ENCODE results near the gene PCDHB2. TPM values are rescaled to one million over a fixed set of nuclear protein-coding genes. Genes with fewer than 3 reads are reported as not detected.

The PCDHB2 gene
- total and polyA plus RNA-seq, 2 of the 8 experiments (the other 6 are each of a cell fraction or from before 2014, with no cell fraction given), result 28.8 to 29.2 TPM

DNA sequence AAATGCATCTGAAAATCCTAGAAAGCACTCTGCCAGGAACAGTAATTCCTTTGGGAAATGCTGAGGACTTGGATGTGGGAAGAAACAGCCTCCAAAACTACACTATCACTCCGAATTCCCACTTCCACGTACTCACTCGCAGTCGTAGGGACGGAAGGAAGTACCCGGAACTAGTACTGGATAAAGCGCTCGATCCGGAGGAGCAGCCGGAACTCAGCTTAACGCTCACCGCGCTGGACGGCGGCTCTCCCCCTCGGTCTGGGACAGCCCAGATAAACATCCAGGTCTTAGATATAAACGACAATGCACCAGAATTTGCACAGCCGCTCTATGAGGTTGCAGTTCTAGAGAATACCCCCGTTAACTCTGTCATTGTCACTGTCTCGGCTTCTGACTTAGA lies 6.6 kb downstream of the PCDHB2 start:
- Histone ChIP-seq H2BK20ac (ENCODE audit: low read length) (no peak overlapping the region), H3K9ac (replicated peaks in 1 of 4; ENCODE audit: extremely low read depth in 1 of 4, low read depth in 3 of 4, low read length in 3 of 4) (peak overlapping the region in 1 of 4 experiments; percentile 33; a peak in 2 of 7 replicates), H3K79me2 (ENCODE audit: control insufficient read depth in 1 of 2, insufficient read depth in 2 of 2, low read length in 2 of 2) (peaks cover 0 to 10% of the 10 kb centered on the region in 2 experiments; a peak in 2 of 4 replicates), H4K91ac (replicated peaks; ENCODE audit: insufficient read length, low read length) (no peak overlapping the region), H2AFZ (ENCODE audit: low read length) (no peak overlapping the region), H3K23ac (ENCODE audit: insufficient read length) (no peak overlapping the region), H3K23me2 (ENCODE audit: low read depth, low read length) (no peaks in the 10 kb centered on the region), H2BK12ac (ENCODE audit: low read depth, low read length) (no peak overlapping the region), H3K4ac (replicated peaks; ENCODE audit: insufficient read length, low read depth, low read length) (no peak overlapping the region), H3K14ac (ENCODE audit: insufficient read length) (no peak overlapping the region), H3K4me1 (replicated peaks in 1 of 4; ENCODE audit: control insufficient read depth in 3 of 4, insufficient read depth in 4 of 4, low read length in 3 of 4) (no peaks in the 10 kb centered on the region; a peak in 2 of 7 replicates), H3K9me3 (ENCODE audit: insufficient read depth in 2 of 2, low read depth in 1 of 2, low read length in 1 of 2) (peaks cover 0 to 3% of the 10 kb centered on the region in 2 experiments; a peak in 1 of 4 replicates), H3K18ac (ENCODE audit: extremely low read depth, low read length) (no peak overlapping the region), H3K56ac (replicated peaks; ENCODE audit: insufficient read length, low read depth, low read length) (no peak overlapping the region), H2BK5ac (ENCODE audit: low read depth, low read length) (no peak overlapping the region; the same call in 1 of the 2 replicates), H3K27ac (ENCODE audit: low read depth, low read length) (no peak overlapping the region), H2BK120ac (replicated peaks; ENCODE audit: low read depth, low read length) (no peak overlapping the region), H3K4me3 (ENCODE audit: extremely low read depth in 1 of 4, insufficient read depth in 2 of 4, low read depth in 3 of 4, low read length in 4 of 4) (peak overlapping the region in 2 of 4 experiments; percentile 32 to 39; a peak in 2 of 8 replicates), H3K36me3 (ENCODE audit: control insufficient read depth in 2 of 4, insufficient read depth in 4 of 4, low read length in 3 of 4) (peaks cover 0 to 21% (median 3%) of the 10 kb centered on the region in 4 experiments; a peak in 3 of 8 replicates), H3K79me1 (ENCODE audit: low read depth, low read length) (no peaks in the 10 kb centered on the region), H4K8ac (ENCODE audit: extremely low read depth, insufficient read depth, low read length) (peak overlapping the region; percentile 57; the same call in 1 of the 2 replicates), H2AK5ac (ENCODE audit: low read depth, low read length) (no peak overlapping the region), H3K4me2 (ENCODE audit: insufficient read depth in 1 of 2, low read depth in 2 of 2, low read length in 2 of 2) (peak overlapping the region in 1 of 2 experiments; percentile 56; a peak in 1 of 4 replicates), H4K20me1 (replicated peaks in 1 of 2; ENCODE audit: control insufficient read depth in 1 of 2, insufficient read depth in 2 of 2, low read length in 2 of 2) (no peaks in the 10 kb centered on the region), H2BK15ac (ENCODE audit: low read length) (no peak overlapping the region), H4K5ac (ENCODE audit: insufficient read length, low read depth, low read length) (no peak overlapping the region), H3K27me3 (replicated peaks in 1 of 4; ENCODE audit: control insufficient read depth in 3 of 4, extremely low read depth in 1 of 4, insufficient read depth in 3 of 4, low read length in 3 of 4) (no peaks in the 10 kb centered on the region)
- POLR2A ChIA-PET (ENCODE audit: partially characterized antibody), result interaction anchor here (0.7 to 1.5 kb wide), 4 partner anchors 9 to 25 kb away, joined by 3 to 4 read pairs (median 4); partner anchors contain the start of gene PCDHB4
- TF ChIP-seq FOSL1 (IDR thresholded peaks at IDR 0.05; ENCODE audit: insufficient read depth, low read depth, low read length) (no peak), TEAD4 (IDR thresholded peaks at IDR 0.05; ENCODE audit: low read depth, low read length) (no peak)
- CTCF ChIA-PET (ENCODE audit: partially characterized antibody), result interaction anchor here (0.7 to 1.6 kb wide), 16 partner anchors 8 to 463 kb away, joined by 3 to 15 read pairs (median 4); partner anchors contain the start of genes PCDHB16, PCDHB4, PCDHB5 and PCDHB6
- no peak for DNase-seq (ENCODE audit: low read depth in 1 of 2, low spot score in 2 of 2)
- WGBS, 2 experiments (ENCODE audit: extremely low coverage in 1 of 2, insufficient coverage in 1 of 2, insufficient read length in 1 of 2, insufficient replicate concordance in 2 of 2, low coverage in 1 of 2, low lambda C conversion rate in 2 of 2, missing lambda C conversion rate in 1 of 2), result 87% methylated on average over 20 of the region's 20 CpGs; no CpG with 5 or more reads in 1 of the 2 experiments
- FAIRE-seq, result no peak
